GM23338 (cell line): ENCODE results near the gene NR4A1. TPM values are rescaled to one million over a fixed set of nuclear protein-coding genes. Genes with fewer than 3 reads are reported as not detected.
A peak's percentile ranks its signal among the peaks of the same experiment; 100 is the strongest.

Source experiments
- ATAC-seq: fragments of 200-7000 bp; cut with Tn5 transposase; 3 replicates; pipeline ENCODE4 v1.9.1; 2020
- DNase-seq: peaks from one replicate; pipeline ENCODE4 v3.0.0-alpha.2; 2015; ENCODE audit warnings: low spot score
- H2AFZ ChIP-seq: fragments of 200-600 bp; sonication (generic); 2 replicates; pipeline ENCODE4 v1.8.0; 2016; ENCODE audit warnings: antibody characterized with exemption, mild to moderate bottlenecking, moderate library complexity
- H3F3A ChIP-seq: fragments of 200-600 bp; sonication (generic); replicated peaks from 2 replicates; pipeline ENCODE4 v1.8.0; 2017; ENCODE audit warnings: antibody characterized with exemption, mixed run types, low read depth
- H3K27ac ChIP-seq: fragments of 200-600 bp; sonication (generic); 2 replicates; pipeline ENCODE4 v1.6.1; 2016; ENCODE audit warnings: low read depth
- H3K27me3 ChIP-seq: fragments of 200-600 bp; sonication (generic); 2 replicates; pipeline ENCODE4 v1.8.0; 2016; ENCODE audit warnings: mild to moderate bottlenecking, mixed run types, moderate library complexity; ENCODE audit not compliant: insufficient read depth
- H3K36me3 ChIP-seq: fragments of 200-600 bp; sonication (generic); 2 replicates; pipeline ENCODE4 v1.8.0; 2016; ENCODE audit warnings: mild to moderate bottlenecking; ENCODE audit not compliant: insufficient read depth
- H3K4me1 ChIP-seq: fragments of 200-600 bp; sonication (generic); 2 replicates; pipeline ENCODE4 v1.8.0; 2016; ENCODE audit warnings: mild to moderate bottlenecking, moderate library complexity; ENCODE audit not compliant: insufficient read depth
- H3K4me2 ChIP-seq: fragments of 200-600 bp; sonication (generic); 2 replicates; pipeline ENCODE4 v1.7.1; 2017; ENCODE audit warnings: mixed run types
- H3K4me3 ChIP-seq: fragments of 200-600 bp; sonication (generic); 2 replicates; pipeline ENCODE4 v1.6.1; 2016; ENCODE audit warnings: mixed run types
- H3K79me2 ChIP-seq: fragments of 200-600 bp; sonication (generic); replicated peaks from 2 replicates; pipeline ENCODE4 v1.8.0; 2017; ENCODE audit warnings: mild to moderate bottlenecking; ENCODE audit not compliant: insufficient read depth
- H3K9me2 ChIP-seq: fragments of 200-600 bp; sonication (generic); 2 replicates; pipeline ENCODE4 v1.8.0; 2017; ENCODE audit not compliant: insufficient read depth
- H4K20me1 ChIP-seq: fragments of 200-600 bp; sonication (generic); replicated peaks from 2 replicates; pipeline ENCODE4 v1.8.0; 2017; ENCODE audit warnings: mild to moderate bottlenecking; ENCODE audit not compliant: insufficient read depth
- H3K27ac Mint-ChIP-seq: 2 replicates; pipeline ENCODE4 v1.8.0; 2020; ENCODE audit warnings: inconsistent platforms, mild to moderate bottlenecking, moderate library complexity, mixed read lengths
- H3K27me3 Mint-ChIP-seq: 3 replicates; pipeline ENCODE4 v1.8.0; 2022; ENCODE audit warnings: low read depth, mild to moderate bottlenecking, moderate library complexity, mixed read lengths, inconsistent platforms; ENCODE audit not compliant: insufficient read depth, poor library complexity
- H3K36me3 Mint-ChIP-seq: 3 replicates; pipeline ENCODE4 v1.8.0; 2021; ENCODE audit warnings: low read depth, mild to moderate bottlenecking, inconsistent platforms, moderate library complexity, mixed read lengths
- H3K4me1 Mint-ChIP-seq: 3 replicates; pipeline ENCODE4 v1.8.0; 2020; ENCODE audit warnings: mild to moderate bottlenecking, inconsistent platforms, mixed read lengths
- H3K4me3 Mint-ChIP-seq: 3 replicates; pipeline ENCODE4 v1.8.0; 2021; ENCODE audit warnings: moderate library complexity, mild to moderate bottlenecking, inconsistent platforms, mixed read lengths
- H3K9me3 Mint-ChIP-seq: 3 replicates; pipeline ENCODE4 v1.8.0; 2020; ENCODE audit warnings: moderate library complexity, mild to moderate bottlenecking, inconsistent platforms, mixed read lengths
- CREB1 ChIP-seq: fragments of 250-450 bp; sonication (Bioruptor Pico); IDR thresholded peaks from 2 replicates; pipeline ENCODE4 v1.5.0; 2020; ENCODE audit warnings: low read depth, mild to moderate bottlenecking, moderate library complexity
- EZH2 ChIP-seq: fragments of 200-600 bp; sonication (generic); IDR thresholded peaks from one replicate; pipeline ENCODE4 v1.8.0; 2017; ENCODE audit warnings: antibody characterized with exemption, mild to moderate bottlenecking, low read depth; ENCODE audit not compliant: unreplicated experiment
- EZH2phosphoT487 ChIP-seq: fragments of 200-600 bp; sonication (generic); IDR thresholded peaks from one replicate; pipeline ENCODE4 v1.8.1; 2018; ENCODE audit warnings: antibody characterized with exemption; ENCODE audit not compliant: unreplicated experiment
- JUNB ChIP-seq: IDR thresholded peaks from one replicate; pipeline ENCODE4 v1.6.1; 2016; ENCODE audit warnings: antibody characterized with exemption; ENCODE audit not compliant: unreplicated experiment
- NANOG ChIP-seq: IDR thresholded peaks from 2 replicates; pipeline ENCODE4 v1.6.1; 2016; ENCODE audit warnings: antibody characterized with exemption, borderline replicate concordance
- POLR2AphosphoS5 ChIP-seq: IDR thresholded peaks from 2 replicates; pipeline ENCODE4 v1.6.1; 2016; ENCODE audit warnings: antibody characterized with exemption, low read depth
- REST ChIP-seq: IDR thresholded peaks from one replicate; pipeline ENCODE4 v1.6.1; 2018; ENCODE audit warnings: antibody characterized with exemption; ENCODE audit not compliant: unreplicated experiment
- STAT1 ChIP-seq: IDR thresholded peaks from one replicate; pipeline ENCODE4 v1.6.1; 2016; ENCODE audit warnings: antibody characterized with exemption; ENCODE audit not compliant: unreplicated experiment
- ZNF114 ChIP-seq: fragments of 250-450 bp; sonication (Bioruptor Pico); IDR thresholded peaks from 2 replicates; pipeline ENCODE4 v1.5.0; 2020; ENCODE audit warnings: mild to moderate bottlenecking, moderate library complexity
- ZNF331 ChIP-seq: fragments of 250-450 bp; sonication (Bioruptor Pico); IDR thresholded peaks from 2 replicates; pipeline ENCODE4 v1.5.0; 2020; ENCODE audit warnings: low read depth, mild to moderate bottlenecking, moderate library complexity
- ZNF462 ChIP-seq: fragments of 250-450 bp; sonication (Bioruptor Pico); IDR thresholded peaks from 2 replicates; pipeline ENCODE4 v1.5.0; 2020; ENCODE audit warnings: mild to moderate bottlenecking, moderate library complexity
- polyA plus RNA-seq: library from polyadenylated mRNA; unstranded; fragments of >200 nt; fragmentation: Nextera tagmentation; extraction: Ambion mirVana; gene quantifications from 2 replicates; pipeline ENCODE4 v1.2.1, GENCODE V29; 2016
- total RNA-seq: library from RNA; depleted of rRNA; stranded (reverse); fragments of >200 nt; shearing (Covaris generic); gene quantifications from 2 replicates; pipeline ENCODE4 v1.2.3, GENCODE V29; 2014
- TF ChIP-seq, protein P1 (sequence below): IDR thresholded peaks from 2 replicates; pipeline ENCODE4 v1.6.1; 2016; ENCODE audit warnings: antibody characterized with exemption
- TF ChIP-seq, protein P2 (sequence below), 2 experiments: fragments of 200-600 bp in 1 of 2; sonication (generic) in 1 of 2; conservative IDR thresholded peaks; 2 replicates each; pipeline versions ENCODE4 v1.5.1 to v1.6.1; 2016 to 2017; ENCODE audit warnings: antibody characterized with exemption in 2 of 2, low read depth in 2 of 2, mild to moderate bottlenecking in 2 of 2, moderate library complexity in 1 of 2

NR4A1 gene
- total and polyA plus RNA-seq, 2 experiments from 2014 or later, result 7.5 to 19.1 TPM

- peaks cover 14% of the 10 kb centered on the region; the same call in 1 of the 2 replicates for H3K4me1 ChIP-seq
- no peaks in the 10 kb centered on the region for H3K9me2 ChIP-seq
- H4K20me1 ChIP-seq, result no peaks in the 10 kb centered on the region
- peaks cover 19% of the 10 kb centered on the region for H3K4me1 Mint-ChIP-seq
- H3K36me3 ChIP-seq, result no peaks in the 10 kb centered on the region
- no peak for ATAC-seq
- TF ChIP-seq STAT1, result no peak
- TF ChIP-seq, protein P1, sequence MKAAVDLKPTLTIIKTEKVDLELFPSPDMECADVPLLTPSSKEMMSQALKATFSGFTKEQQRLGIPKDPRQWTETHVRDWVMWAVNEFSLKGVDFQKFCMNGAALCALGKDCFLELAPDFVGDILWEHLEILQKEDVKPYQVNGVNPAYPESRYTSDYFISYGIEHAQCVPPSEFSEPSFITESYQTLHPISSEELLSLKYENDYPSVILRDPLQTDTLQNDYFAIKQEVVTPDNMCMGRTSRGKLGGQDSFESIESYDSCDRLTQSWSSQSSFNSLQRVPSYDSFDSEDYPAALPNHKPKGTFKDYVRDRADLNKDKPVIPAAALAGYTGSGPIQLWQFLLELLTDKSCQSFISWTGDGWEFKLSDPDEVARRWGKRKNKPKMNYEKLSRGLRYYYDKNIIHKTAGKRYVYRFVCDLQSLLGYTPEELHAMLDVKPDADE, result no peak
- TF ChIP-seq, protein P2, sequence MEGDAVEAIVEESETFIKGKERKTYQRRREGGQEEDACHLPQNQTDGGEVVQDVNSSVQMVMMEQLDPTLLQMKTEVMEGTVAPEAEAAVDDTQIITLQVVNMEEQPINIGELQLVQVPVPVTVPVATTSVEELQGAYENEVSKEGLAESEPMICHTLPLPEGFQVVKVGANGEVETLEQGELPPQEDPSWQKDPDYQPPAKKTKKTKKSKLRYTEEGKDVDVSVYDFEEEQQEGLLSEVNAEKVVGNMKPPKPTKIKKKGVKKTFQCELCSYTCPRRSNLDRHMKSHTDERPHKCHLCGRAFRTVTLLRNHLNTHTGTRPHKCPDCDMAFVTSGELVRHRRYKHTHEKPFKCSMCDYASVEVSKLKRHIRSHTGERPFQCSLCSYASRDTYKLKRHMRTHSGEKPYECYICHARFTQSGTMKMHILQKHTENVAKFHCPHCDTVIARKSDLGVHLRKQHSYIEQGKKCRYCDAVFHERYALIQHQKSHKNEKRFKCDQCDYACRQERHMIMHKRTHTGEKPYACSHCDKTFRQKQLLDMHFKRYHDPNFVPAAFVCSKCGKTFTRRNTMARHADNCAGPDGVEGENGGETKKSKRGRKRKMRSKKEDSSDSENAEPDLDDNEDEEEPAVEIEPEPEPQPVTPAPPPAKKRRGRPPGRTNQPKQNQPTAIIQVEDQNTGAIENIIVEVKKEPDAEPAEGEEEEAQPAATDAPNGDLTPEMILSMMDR (conservative IDR thresholded peaks at IDR 0.05; ENCODE audit: low read depth in 2 of 2), result no peak
- no peak for TF ChIP-seq JUNB
- TF ChIP-seq ZNF462, result no peak
- no peak for TF ChIP-seq ZNF114
- no peak for TF ChIP-seq EZH2phosphoT487
- no peak for TF ChIP-seq EZH2
- no peak for TF ChIP-seq CREB1
- TF ChIP-seq ZNF331 (CRISPR knock-in tag), result no peak
- TF ChIP-seq POLR2AphosphoS5, result no peak
- TF ChIP-seq NANOG, result no peak
- TF ChIP-seq REST, result no peak
- no peaks in the 10 kb centered on the region for H3K27me3 ChIP-seq
- no peak overlapping the region for H3K4me3 ChIP-seq
- H3K9me3 Mint-ChIP-seq, result no peaks in the 10 kb centered on the region
- DNase-seq, result no peak
- no peak overlapping the region for H3K4me2 ChIP-seq
- no peak overlapping the region for H3K4me3 Mint-ChIP-seq
- no peaks in the 10 kb centered on the region; the same call in 2 of the 3 replicates for H3K36me3 Mint-ChIP-seq
- H3K27ac Mint-ChIP-seq, result peak overlapping the region; percentile 14; the same call in 1 of the 2 replicates
- no peak overlapping the region for H3K27ac ChIP-seq
- peaks cover 2% of the 10 kb centered on the region for H3K27me3 Mint-ChIP-seq
- H3F3A ChIP-seq, result 0 out of 2 replicates have a peak, but pooled peaks cover under 1% of the 10 kb centered on the region
- no peak overlapping the region for H2AFZ ChIP-seq
- no peaks in the 10 kb centered on the region for H3K79me2 ChIP-seq
These were observed 36.9 kb downstream of the NR4A1 start for GRCh38 chr12:52087961-52088820.
